Measurements from ENCODE around the gene SFT2D2. TPM values are rescaled to one million over a fixed set of nuclear protein-coding genes. Genes with fewer than 3 reads are reported as not detected.
"Not testable (repeated sequence)": the region's sequence is repeated elsewhere in the genome, so short reads cannot be mapped to it uniquely, and the experiment has no call there.

Gene SFT2D2
- total and polyA plus RNA-seq, 9 donors = 6.1 to 15.7 (median 8.1) TPM

GRCh38 chr1:168195199-168196135 lies 30.3 kb upstream of the SFT2D2 start:
- H3K4me1 ChIP-seq (ENCODE audit: control insufficient read depth, insufficient read depth, low read length) = no peaks in the 10 kb centered on the region
- no peaks in the 10 kb centered on the region for H3K27me3 ChIP-seq (ENCODE audit: control insufficient read depth, insufficient read depth, low read length)
- WGBS (ENCODE audit: insufficient coverage) = no CpG with 5 or more reads among the region's 4 CpGs
- no peak for DNase-seq
- no peak overlapping the region for H3K27ac ChIP-seq (ENCODE audit: low read length)
- H3K4me3 ChIP-seq (ENCODE audit: low read length) = no peak overlapping the region
- peaks cover 19% of the 10 kb centered on the region for H3K36me3 ChIP-seq (ENCODE audit: control insufficient read depth, insufficient read depth, low read length)
- no peaks in the 10 kb centered on the region for H3K9me3 ChIP-seq (replicated peaks; ENCODE audit: control insufficient read depth, low read depth, low read length)

GRCh38 chr1:168199056-168199455 lies 26.7 kb upstream of the SFT2D2 start:
- no peak for DNase-seq
- H3K4me3 ChIP-seq (ENCODE audit: low read length) = no peak overlapping the region
- H3K27ac ChIP-seq (ENCODE audit: low read length) = no peak overlapping the region
- peaks cover 15% of the 10 kb centered on the region for H3K36me3 ChIP-seq (ENCODE audit: control insufficient read depth, insufficient read depth, low read length)
- no CpG with 5 or more reads among the region's 3 CpGs for whole genome bisulfite sequencing (ENCODE audit: insufficient coverage)
- H3K4me1 ChIP-seq (ENCODE audit: control insufficient read depth, insufficient read depth, low read length) = no peaks in the 10 kb centered on the region
- H3K9me3 ChIP-seq (replicated peaks; ENCODE audit: control insufficient read depth, low read depth, low read length) = no peaks in the 10 kb centered on the region
- no peaks in the 10 kb centered on the region for H3K27me3 ChIP-seq (ENCODE audit: control insufficient read depth, insufficient read depth, low read length)

- no CpG with 5 or more reads among the region's 1 CpG for WGBS (ENCODE audit: insufficient coverage)
- DNase-seq = peak; percentile 59
- H3K9me3 ChIP-seq (replicated peaks; ENCODE audit: control insufficient read depth, low read depth, low read length) = no peaks in the 10 kb centered on the region
- H3K27ac ChIP-seq (ENCODE audit: low read length) = no peak overlapping the region
- H3K4me1 ChIP-seq (ENCODE audit: control insufficient read depth, insufficient read depth, low read length) = no peaks in the 10 kb centered on the region
- peaks cover 8% of the 10 kb centered on the region for H3K36me3 ChIP-seq (ENCODE audit: control insufficient read depth, insufficient read depth, low read length)
- no peak overlapping the region for H3K4me3 ChIP-seq (ENCODE audit: low read length)
- no peaks in the 10 kb centered on the region for H3K27me3 ChIP-seq (ENCODE audit: control insufficient read depth, insufficient read depth, low read length)
Measured at GRCh38 chr1:168202941-168203654, 22.7 kb upstream of the SFT2D2 start.

GRCh38 chr1:168206111-168206510 lies 19.7 kb upstream of the SFT2D2 start:
- no peaks in the 10 kb centered on the region for H3K4me1 ChIP-seq (ENCODE audit: control insufficient read depth, insufficient read depth, low read length)
- no peaks in the 10 kb centered on the region for H3K9me3 ChIP-seq (replicated peaks; ENCODE audit: control insufficient read depth, low read depth, low read length)
- no peak overlapping the region for H3K27ac ChIP-seq (ENCODE audit: low read length)
- H3K36me3 ChIP-seq (ENCODE audit: control insufficient read depth, insufficient read depth, low read length) = no peaks in the 10 kb centered on the region
- no peak for DNase-seq
- no peaks in the 10 kb centered on the region for H3K27me3 ChIP-seq (ENCODE audit: control insufficient read depth, insufficient read depth, low read length)
- no peak overlapping the region for H3K4me3 ChIP-seq (ENCODE audit: low read length)

GRCh38 chr1:168207673-168208072 lies 18.1 kb upstream of the SFT2D2 start:
- H3K27me3 ChIP-seq (ENCODE audit: control insufficient read depth, insufficient read depth, low read length); H3K4me3 ChIP-seq (ENCODE audit: low read length); H3K9me3 ChIP-seq (replicated peaks; ENCODE audit: control insufficient read depth, low read depth, low read length); DNase-seq; H3K4me1 ChIP-seq (ENCODE audit: control insufficient read depth, insufficient read depth, low read length); H3K27ac ChIP-seq (ENCODE audit: low read length); H3K36me3 ChIP-seq (ENCODE audit: control insufficient read depth, insufficient read depth, low read length): not testable (repeated sequence)
- WGBS (ENCODE audit: insufficient coverage) = 100% methylated on average over 9 of the region's 34 CpGs

- H3K27me3 ChIP-seq (ENCODE audit: control insufficient read depth, insufficient read depth, low read length) = no peaks in the 10 kb centered on the region
- H3K9me3 ChIP-seq (replicated peaks; ENCODE audit: control insufficient read depth, low read depth, low read length) = peaks cover 3% of the 10 kb centered on the region
- H3K27ac ChIP-seq (ENCODE audit: low read length) = no peak overlapping the region
- H3K4me3 ChIP-seq (ENCODE audit: low read length) = no peak overlapping the region
- no peaks in the 10 kb centered on the region for H3K36me3 ChIP-seq (ENCODE audit: control insufficient read depth, insufficient read depth, low read length)
- DNase-seq = no peak
- WGBS (ENCODE audit: insufficient coverage) = no CpG with 5 or more reads among the region's 3 CpGs
- H3K4me1 ChIP-seq (ENCODE audit: control insufficient read depth, insufficient read depth, low read length) = no peaks in the 10 kb centered on the region
Measured at GRCh38 chr1:168210312-168210711, 15.5 kb upstream of the SFT2D2 start.

GRCh38 chr1:168213349-168213748 lies 12.5 kb upstream of the SFT2D2 start:
- Histone ChIP-seq H3K27ac (ENCODE audit: low read length) (no peak overlapping the region), H3K4me3 (ENCODE audit: low read length) (no peak overlapping the region), H3K4me1 (ENCODE audit: control insufficient read depth, insufficient read depth, low read length) (no peaks in the 10 kb centered on the region), H3K9me3 (replicated peaks; ENCODE audit: control insufficient read depth, low read depth, low read length) (peaks cover 3% of the 10 kb centered on the region), H3K27me3 (ENCODE audit: control insufficient read depth, insufficient read depth, low read length) (no peaks in the 10 kb centered on the region), H3K36me3 (ENCODE audit: control insufficient read depth, insufficient read depth, low read length) (no peaks in the 10 kb centered on the region)
- no CpG with 5 or more reads among the region's 2 CpGs for WGBS (ENCODE audit: insufficient coverage)
- DNase-seq = no peak

- WGBS (ENCODE audit: insufficient coverage) = 81% methylated on average over 2 of the region's 4 CpGs
- Histone ChIP-seq H3K27me3 (ENCODE audit: control insufficient read depth, insufficient read depth, low read length) (no peaks in the 10 kb centered on the region), H3K4me3 (ENCODE audit: low read length) (no peak overlapping the region), H3K9me3 (replicated peaks; ENCODE audit: control insufficient read depth, low read depth, low read length) (peaks cover 3% of the 10 kb centered on the region), H3K36me3 (ENCODE audit: control insufficient read depth, insufficient read depth, low read length) (no peaks in the 10 kb centered on the region), H3K4me1 (ENCODE audit: control insufficient read depth, insufficient read depth, low read length) (no peaks in the 10 kb centered on the region), H3K27ac (ENCODE audit: low read length) (no peak overlapping the region)
- DNase-seq = no peak
Measured at GRCh38 chr1:168216171-168216570, 9.6 kb upstream of the SFT2D2 start.

GRCh38 chr1:168217664-168218063 lies 8.1 kb upstream of the SFT2D2 start:
- Histone ChIP-seq H3K27ac (ENCODE audit: low read length) (no peak overlapping the region), H3K9me3 (replicated peaks; ENCODE audit: control insufficient read depth, low read depth, low read length) (no peaks in the 10 kb centered on the region), H3K4me3 (ENCODE audit: low read length) (no peak overlapping the region), H3K4me1 (ENCODE audit: control insufficient read depth, insufficient read depth, low read length) (no peaks in the 10 kb centered on the region), H3K27me3 (ENCODE audit: control insufficient read depth, insufficient read depth, low read length) (no peaks in the 10 kb centered on the region), H3K36me3 (ENCODE audit: control insufficient read depth, insufficient read depth, low read length) (no peaks in the 10 kb centered on the region)
- no peak for DNase-seq
- 83% methylated on average over 3 of the region's 4 CpGs for WGBS (ENCODE audit: insufficient coverage)

- no peaks in the 10 kb centered on the region for H3K36me3 ChIP-seq (ENCODE audit: control insufficient read depth, insufficient read depth, low read length)
- H3K9me3 ChIP-seq (replicated peaks; ENCODE audit: control insufficient read depth, low read depth, low read length) = peaks cover 8% of the 10 kb centered on the region
- DNase-seq = no peak
- WGBS (ENCODE audit: insufficient coverage) = 70% methylated on average over 2 of the region's 4 CpGs
- no peak overlapping the region for H3K27ac ChIP-seq (ENCODE audit: low read length)
- no peaks in the 10 kb centered on the region for H3K4me1 ChIP-seq (ENCODE audit: control insufficient read depth, insufficient read depth, low read length)
- no peak overlapping the region for H3K4me3 ChIP-seq (ENCODE audit: low read length)
- H3K27me3 ChIP-seq (ENCODE audit: control insufficient read depth, insufficient read depth, low read length) = peaks cover 2% of the 10 kb centered on the region
Measured at GRCh38 chr1:168218658-168219057, 7.1 kb upstream of the SFT2D2 start.
